Astrocyte (in vitro differentiated cells and primary cell): Measurements from ENCODE around the gene ARHGAP26. TPM values are rescaled to one million over a fixed set of nuclear protein-coding genes. Genes with fewer than 3 reads are reported as not detected.
"Not testable (repeated sequence)": the region's sequence is repeated elsewhere in the genome, so short reads cannot be mapped to it uniquely, and the experiment has no call there.

Experiments used
- DNase-seq: peaks from one replicate; pipeline ENCODE4 v3.0.0-alpha.2; 2010; ENCODE audit warnings: low read depth
- FAIRE-seq: peaks from 2 replicates; lab custom pipeline; 2011; peaks lifted over from hg19 to GRCh38; lab: Jason Lieb, UNC
- H2AFZ ChIP-seq: 2 replicates; pipeline ENCODE4 v1.6.0; 2012; ENCODE audit warnings: low read depth, low read length, inconsistent platforms
- H3K27ac ChIP-seq: 2 replicates; pipeline ENCODE4 v1.5.1; 2011; ENCODE audit warnings: low read depth, low read length, inconsistent platforms
- H3K27me3 ChIP-seq: 2 replicates; pipeline ENCODE4 v1.6.0; 2011; ENCODE audit warnings: low read length, inconsistent platforms; ENCODE audit not compliant: insufficient read depth
- H3K36me3 ChIP-seq: 2 replicates; pipeline ENCODE4 v1.5.1; 2011; ENCODE audit warnings: low read length, inconsistent platforms; ENCODE audit not compliant: insufficient read depth
- H3K4me1 ChIP-seq: 2 replicates; pipeline ENCODE4 v1.5.1; 2011; ENCODE audit warnings: low read length, inconsistent platforms; ENCODE audit not compliant: insufficient read depth
- H3K4me2 ChIP-seq: 2 replicates; pipeline ENCODE4 v1.6.0; 2012; ENCODE audit warnings: low read length, inconsistent platforms
- H3K4me3 ChIP-seq: 2 replicates; pipeline ENCODE4 v1.5.1; 2011; ENCODE audit warnings: low read depth, mild to moderate bottlenecking, low read length, inconsistent platforms; ENCODE audit not compliant: insufficient read depth
- H3K79me2 ChIP-seq: 2 replicates; pipeline ENCODE4 v1.6.0; 2012; ENCODE audit warnings: mild to moderate bottlenecking, low read length, inconsistent platforms; ENCODE audit not compliant: insufficient read depth
- H3K9ac ChIP-seq: 2 replicates; pipeline ENCODE4 v1.6.0; 2012; ENCODE audit warnings: mild to moderate bottlenecking, low read length, inconsistent platforms
- H3K9me3 ChIP-seq: 2 replicates; pipeline ENCODE4 v1.5.1; 2012; ENCODE audit warnings: low read depth, mild to moderate bottlenecking, low read length, inconsistent platforms; ENCODE audit not compliant: insufficient read depth
- H4K20me1 ChIP-seq: 2 replicates; pipeline ENCODE4 v1.6.0; 2012; ENCODE audit warnings: low read length, inconsistent platforms; ENCODE audit not compliant: insufficient read depth
- H3K27ac Mint-ChIP-seq: one replicate; pipeline ENCODE4 v1.8.0; 2021; ENCODE audit warnings: mild to moderate bottlenecking, mixed read lengths; ENCODE audit not compliant: unreplicated experiment
- H3K27me3 Mint-ChIP-seq: one replicate; pipeline ENCODE4 v1.8.0; 2021; ENCODE audit warnings: low read depth, mixed read lengths; ENCODE audit not compliant: unreplicated experiment
- H3K36me3 Mint-ChIP-seq: one replicate; pipeline ENCODE4 v1.8.0; 2021; ENCODE audit warnings: low read depth, mixed read lengths; ENCODE audit not compliant: unreplicated experiment
- H3K4me1 Mint-ChIP-seq: one replicate; pipeline ENCODE4 v1.8.0; 2021; ENCODE audit warnings: low read depth, mixed read lengths; ENCODE audit not compliant: unreplicated experiment
- H3K4me3 Mint-ChIP-seq: one replicate; pipeline ENCODE4 v1.8.0; 2021; ENCODE audit warnings: mild to moderate bottlenecking, moderate library complexity, mixed read lengths; ENCODE audit not compliant: unreplicated experiment
- H3K9me3 Mint-ChIP-seq: one replicate; pipeline ENCODE4 v1.8.0; 2021; ENCODE audit warnings: mild to moderate bottlenecking, mixed read lengths; ENCODE audit not compliant: unreplicated experiment
- CTCF ChIP-seq: IDR thresholded peaks from 2 replicates; pipeline ENCODE4 v1.5.1; 2011; ENCODE audit warnings: low read depth, mild to moderate bottlenecking, inconsistent platforms, low read length, moderate library complexity; ENCODE audit not compliant: insufficient read depth
- EZH2 ChIP-seq: IDR thresholded peaks from 2 replicates; pipeline ENCODE4 v1.6.1; 2012; ENCODE audit warnings: mild to moderate bottlenecking, low read length, inconsistent platforms; ENCODE audit not compliant: insufficient read depth
- total RNA-seq: library from RNA; stranded (reverse); gene quantifications from 2 replicates; pipeline ENCODE4 v1.2.1, GENCODE V29; 2021

The ARHGAP26 gene
- total RNA-seq, 1 donor from 2014 or later: 5.6 TPM

GRCh38 chr5:142984011-142984410 lies 213.8 kb downstream of the ARHGAP26 start:
- no peak for FAIRE-seq
- peaks cover 43% of the 10 kb centered on the region for H3K4me1 Mint-ChIP-seq
- Histone ChIP-seq H2AFZ (peak overlapping the region; percentile 41), H3K79me2 (no peaks in the 10 kb centered on the region), H3K27me3 (no peaks in the 10 kb centered on the region), H3K36me3 (no peaks in the 10 kb centered on the region), H3K4me3 (no peak overlapping the region), H3K4me2 (no peak overlapping the region), H3K27ac (no peak overlapping the region), H3K9me3 (no peaks in the 10 kb centered on the region), H3K4me1 (peaks cover 28% of the 10 kb centered on the region), H3K9ac (no peak overlapping the region), H4K20me1 (no peaks in the 10 kb centered on the region)
- H3K4me3 Mint-ChIP-seq: no peak overlapping the region
- no peaks in the 10 kb centered on the region for H3K36me3 Mint-ChIP-seq
- peak; percentile 70 for DNase-seq
- no peaks in the 10 kb centered on the region for H3K27me3 Mint-ChIP-seq
- TF ChIP-seq CTCF (no peak), EZH2 (no peak)
- H3K27ac Mint-ChIP-seq: peak overlapping the region; percentile 64
- H3K9me3 Mint-ChIP-seq: peaks cover 10% of the 10 kb centered on the region

DNA sequence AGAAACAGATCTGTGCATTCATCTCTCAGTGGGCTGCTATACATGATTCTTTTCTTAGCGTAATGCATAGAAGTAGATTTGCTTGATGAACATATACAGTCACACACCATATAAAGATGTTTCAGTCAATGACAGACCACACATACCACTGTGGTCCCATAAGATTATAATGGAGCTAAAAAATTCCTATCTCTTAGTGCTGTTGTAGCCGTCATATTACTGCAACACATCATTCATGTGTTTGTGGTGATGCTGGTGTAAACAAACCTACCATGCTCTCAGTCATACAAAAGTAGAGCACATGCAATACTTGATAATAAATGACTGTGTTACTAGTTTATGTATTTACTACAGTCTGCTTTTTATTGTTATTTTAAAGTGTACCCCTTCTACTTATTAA lies 214.3 kb downstream of the ARHGAP26 start:
- DNase-seq: peak; percentile 21
- Histone ChIP-seq H3K9me3 (no peaks in the 10 kb centered on the region), H3K27me3 (no peaks in the 10 kb centered on the region), H3K4me1 (peaks cover 24% of the 10 kb centered on the region), H4K20me1 (no peaks in the 10 kb centered on the region), H2AFZ (no peak overlapping the region), H3K4me2 (no peak overlapping the region), H3K9ac (no peak overlapping the region), H3K79me2 (no peaks in the 10 kb centered on the region), H3K27ac (no peak overlapping the region), H3K36me3 (no peaks in the 10 kb centered on the region), H3K4me3 (no peak overlapping the region)
- Mint-ChIP-seq H3K4me1 (peaks cover 38% of the 10 kb centered on the region), H3K27ac (peak overlapping the region; percentile 64), H3K36me3 (no peaks in the 10 kb centered on the region), H3K27me3 (no peaks in the 10 kb centered on the region), H3K4me3 (no peak overlapping the region), H3K9me3 (peaks cover 10% of the 10 kb centered on the region)
- TF ChIP-seq CTCF (no peak), EZH2 (no peak)
- FAIRE-seq: no peak

DNA sequence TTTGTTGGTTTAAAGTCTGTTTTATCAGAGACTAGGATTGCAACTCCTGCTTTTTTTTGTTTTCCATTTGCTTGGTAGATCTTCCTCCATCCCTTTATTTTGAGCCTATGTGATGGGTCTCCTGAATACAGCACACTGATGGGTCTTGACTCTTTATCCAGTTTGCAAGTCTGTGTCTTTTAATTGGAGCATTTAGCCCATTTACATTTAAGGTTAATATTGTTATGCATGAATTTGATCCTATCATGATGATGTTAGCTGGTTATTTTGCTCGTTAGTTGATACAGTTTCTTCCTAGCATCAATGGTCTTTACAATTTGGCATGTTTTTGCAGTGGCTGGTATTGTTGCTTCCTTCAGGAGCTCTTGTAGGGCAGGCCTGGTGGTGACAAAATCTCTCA lies 219.1 kb downstream of the ARHGAP26 start:
- H3K4me1 ChIP-seq, H3K27ac ChIP-seq, DNase-seq, FAIRE-seq, H3K4me1 Mint-ChIP-seq, H2AFZ ChIP-seq, H4K20me1 ChIP-seq, H3K9ac ChIP-seq, H3K27me3 ChIP-seq, H3K79me2 ChIP-seq, H3K9me3 ChIP-seq, H3K4me3 ChIP-seq, H3K36me3 ChIP-seq, H3K27ac Mint-ChIP-seq, H3K4me3 Mint-ChIP-seq, H3K27me3 Mint-ChIP-seq, H3K4me2 ChIP-seq, H3K36me3 Mint-ChIP-seq: not testable (repeated sequence)
- H3K9me3 Mint-ChIP-seq: peaks cover 15% of the 10 kb centered on the region

DNA sequence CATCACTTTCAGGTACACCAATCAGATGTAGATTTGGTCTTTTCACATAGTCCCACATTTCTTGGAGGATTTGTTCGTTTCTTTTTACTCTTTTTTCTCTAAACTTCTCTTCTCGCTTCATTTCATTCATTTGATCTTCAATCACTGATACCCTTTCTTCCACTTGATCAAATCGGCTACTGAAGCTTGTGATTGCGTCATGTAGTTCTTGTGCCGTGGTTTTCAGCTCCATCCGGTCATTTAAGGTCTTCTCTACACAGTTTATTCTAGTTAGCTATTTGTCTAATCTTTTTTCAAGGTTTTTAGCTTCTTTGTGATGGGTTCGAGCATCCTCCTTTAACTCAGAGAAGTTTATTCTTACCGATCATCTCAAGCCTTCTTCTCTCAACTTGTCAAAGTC lies 219.9 kb downstream of the ARHGAP26 start:
- H3K79me2 ChIP-seq, H3K36me3 ChIP-seq, DNase-seq, H3K4me3 Mint-ChIP-seq, H3K4me1 ChIP-seq, H3K4me1 Mint-ChIP-seq, FAIRE-seq, H4K20me1 ChIP-seq, H3K27ac ChIP-seq, H3K4me3 ChIP-seq, H2AFZ ChIP-seq, H3K9ac ChIP-seq, H3K27me3 ChIP-seq, H3K36me3 Mint-ChIP-seq, H3K4me2 ChIP-seq, H3K27me3 Mint-ChIP-seq, H3K27ac Mint-ChIP-seq, H3K9me3 ChIP-seq: not testable (repeated sequence)
- peaks cover 15% of the 10 kb centered on the region for H3K9me3 Mint-ChIP-seq
